GM06990 (cell line): ENCODE results near the gene DDX42.

Experiments used
- DNase-seq: peaks from one replicate; pipeline ENCODE4 v3.0.0-alpha.2; 2011; ENCODE audit not compliant: insufficient read length; ENCODE audit errors: extremely low read depth
- H3K27me3 ChIP-seq: replicated peaks from 2 replicates; pipeline ENCODE4 v1.6.0; 2011; ENCODE audit warnings: low read length; ENCODE audit not compliant: control insufficient read depth, insufficient read depth
- H3K36me3 ChIP-seq: 2 replicates; pipeline ENCODE4 v1.5.1; 2011; ENCODE audit warnings: low read length; ENCODE audit not compliant: control insufficient read depth, insufficient read depth
- H3K4me3 ChIP-seq: replicated peaks from 2 replicates; pipeline ENCODE4 v1.5.1; 2011; ENCODE audit warnings: low read depth, mild to moderate bottlenecking, control low read depth, low read length
- TF ChIP-seq, protein P1 (sequence below): IDR thresholded peaks from 2 replicates; pipeline ENCODE4 v1.5.1; 2011; ENCODE audit warnings: low read length, control low read depth, mild to moderate bottlenecking, inconsistent platforms; ENCODE audit not compliant: insufficient read depth, poor library complexity, severe bottlenecking

Gene DDX42

DNA sequence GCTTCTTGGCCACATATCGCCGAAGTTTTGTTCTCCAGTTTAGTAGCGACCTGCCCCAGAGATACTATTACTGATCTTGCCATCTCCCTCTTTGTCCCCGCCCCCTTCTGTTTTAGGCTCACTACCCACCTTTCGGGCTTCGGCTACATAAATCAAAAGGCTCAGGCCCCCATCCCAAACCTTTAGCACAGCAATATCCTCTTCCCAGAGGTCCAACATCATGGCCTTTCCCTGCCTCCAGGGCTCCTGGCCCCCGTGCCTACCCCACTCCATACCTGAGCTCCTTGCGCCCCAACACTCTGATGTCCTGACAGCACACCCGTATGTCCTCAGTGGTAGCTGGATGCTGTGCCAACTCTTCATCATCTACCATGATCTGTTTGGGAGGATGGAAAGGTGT lies 50.4 kb downstream of the DDX42 start:
- no peak overlapping the region for H3K4me3 ChIP-seq
- peaks cover 39% of the 10 kb centered on the region for H3K36me3 ChIP-seq
- TF ChIP-seq, protein P1, sequence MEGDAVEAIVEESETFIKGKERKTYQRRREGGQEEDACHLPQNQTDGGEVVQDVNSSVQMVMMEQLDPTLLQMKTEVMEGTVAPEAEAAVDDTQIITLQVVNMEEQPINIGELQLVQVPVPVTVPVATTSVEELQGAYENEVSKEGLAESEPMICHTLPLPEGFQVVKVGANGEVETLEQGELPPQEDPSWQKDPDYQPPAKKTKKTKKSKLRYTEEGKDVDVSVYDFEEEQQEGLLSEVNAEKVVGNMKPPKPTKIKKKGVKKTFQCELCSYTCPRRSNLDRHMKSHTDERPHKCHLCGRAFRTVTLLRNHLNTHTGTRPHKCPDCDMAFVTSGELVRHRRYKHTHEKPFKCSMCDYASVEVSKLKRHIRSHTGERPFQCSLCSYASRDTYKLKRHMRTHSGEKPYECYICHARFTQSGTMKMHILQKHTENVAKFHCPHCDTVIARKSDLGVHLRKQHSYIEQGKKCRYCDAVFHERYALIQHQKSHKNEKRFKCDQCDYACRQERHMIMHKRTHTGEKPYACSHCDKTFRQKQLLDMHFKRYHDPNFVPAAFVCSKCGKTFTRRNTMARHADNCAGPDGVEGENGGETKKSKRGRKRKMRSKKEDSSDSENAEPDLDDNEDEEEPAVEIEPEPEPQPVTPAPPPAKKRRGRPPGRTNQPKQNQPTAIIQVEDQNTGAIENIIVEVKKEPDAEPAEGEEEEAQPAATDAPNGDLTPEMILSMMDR: no peak
- no peak for DNase-seq
- no peaks in the 10 kb centered on the region for H3K27me3 ChIP-seq

DNA sequence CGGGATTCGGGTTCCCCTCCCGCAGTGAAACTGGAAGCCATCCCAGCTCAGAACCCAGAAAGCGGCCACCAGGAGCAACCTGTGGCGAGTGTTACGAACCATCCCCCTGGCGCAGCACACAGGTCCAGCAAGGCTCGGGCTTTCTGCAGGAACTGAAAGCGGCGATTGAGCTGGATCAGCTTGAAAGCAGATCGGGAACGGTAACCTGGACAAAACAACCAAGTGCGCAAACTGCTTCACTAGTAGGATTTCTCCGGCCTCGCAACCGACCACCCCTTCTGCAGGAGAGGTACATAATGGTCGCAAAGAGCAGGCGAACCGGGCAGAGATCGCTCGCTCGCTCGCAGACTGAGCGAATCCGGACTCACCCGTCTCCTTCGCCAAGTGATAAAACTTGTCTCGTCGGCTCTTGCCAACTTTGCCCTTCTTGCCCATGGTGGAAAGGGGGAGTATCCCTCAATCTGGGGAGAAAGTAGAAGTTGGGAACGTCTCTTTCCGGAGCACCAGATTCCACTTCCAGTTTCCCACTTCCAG lies 52.6 kb downstream of the DDX42 start:
- TF ChIP-seq, protein P1: no peak
- H3K36me3 ChIP-seq: peaks cover 48% of the 10 kb centered on the region
- no peaks in the 10 kb centered on the region for H3K27me3 ChIP-seq
- peak overlapping the region; percentile 84 for H3K4me3 ChIP-seq
- DNase-seq: peak; percentile 79

DNA sequence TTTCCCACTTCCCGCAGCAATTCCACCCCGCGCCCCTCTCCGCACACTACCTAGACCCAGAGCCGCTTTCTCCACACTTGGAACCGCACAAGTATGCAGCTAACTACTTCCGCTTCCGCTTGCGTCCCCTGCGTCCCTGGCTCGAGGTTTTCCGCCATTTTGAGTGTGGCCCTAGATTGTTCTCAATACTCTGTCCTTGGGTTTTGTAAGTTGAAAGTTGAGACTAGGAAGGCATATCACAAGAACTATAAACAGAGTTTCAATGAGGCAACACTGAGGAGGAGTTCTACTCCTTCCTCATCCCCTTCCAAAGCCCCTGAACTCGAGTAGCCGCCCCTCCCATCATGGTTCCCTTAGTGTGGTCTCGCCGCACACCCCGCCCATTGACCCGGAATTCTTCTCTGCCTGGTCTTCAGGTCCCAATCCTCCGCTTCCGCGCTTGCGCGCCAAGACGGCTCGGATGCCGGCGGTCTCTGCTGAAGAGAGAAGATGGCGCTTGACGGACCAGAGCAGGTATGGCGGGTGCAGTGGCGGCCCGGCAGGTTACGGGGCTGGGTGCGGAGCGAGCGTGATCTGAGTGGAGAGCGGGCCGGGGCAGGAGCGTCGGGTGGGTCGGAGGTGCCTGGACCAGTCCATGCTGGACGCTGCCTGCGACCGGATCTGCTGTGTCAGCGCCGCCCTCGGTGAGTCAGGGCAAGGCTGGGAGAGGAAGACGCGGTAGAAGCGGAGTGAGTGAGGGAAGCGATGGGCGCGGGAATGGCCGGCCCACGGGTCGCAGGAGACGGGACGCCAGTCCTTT lies 53.2 kb downstream of the DDX42 start, which contains the start of the genes FTSJ3 and PSMC5:
Gene FTSJ3, minus strand, starts transcription at position 662 of the 799 bp plus-strand sequence. CDS start 761 bp downstream, outside the sequence.
Gene PSMC5, plus strand, starts transcription at position 430 of the 799 bp plus-strand sequence. Its CDS starts 60 bp downstream, at position 490.
- no peaks in the 10 kb centered on the region for H3K27me3 ChIP-seq
- TF ChIP-seq, protein P1: peak; percentile 78
- H3K36me3 ChIP-seq: peaks cover 51% of the 10 kb centered on the region
- peak within 1 kb of the TSS; percentile 84 for H3K4me3 ChIP-seq
- DNase-seq: peak; percentile 95

DNA sequence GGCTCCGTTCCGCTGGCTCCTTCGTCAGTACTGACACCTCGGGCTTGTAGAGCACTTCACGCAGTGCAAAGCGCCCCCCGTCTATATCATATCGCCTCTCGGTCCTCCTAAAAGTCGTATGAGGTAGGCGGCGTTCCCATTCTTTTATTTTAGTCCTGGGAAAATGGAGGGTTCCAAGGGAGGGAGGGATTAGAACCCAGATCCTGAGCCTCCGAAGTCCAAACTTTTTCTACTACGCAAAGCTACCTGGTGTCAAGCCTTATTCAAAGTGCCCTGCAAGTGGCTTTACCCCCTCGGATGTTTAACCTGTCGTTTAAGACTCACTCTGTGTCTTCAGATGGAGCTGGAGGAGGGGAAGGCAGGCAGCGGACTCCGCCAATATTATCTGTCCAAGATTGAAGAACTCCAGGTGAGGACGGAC lies 53.8 kb downstream of the DDX42 start:
- Histone ChIP-seq H3K4me3 (peak overlapping the region; percentile 84), H3K27me3 (no peaks in the 10 kb centered on the region), H3K36me3 (peaks cover 52% of the 10 kb centered on the region)
- TF ChIP-seq, protein P1: no peak
- DNase-seq: no peak

DNA sequence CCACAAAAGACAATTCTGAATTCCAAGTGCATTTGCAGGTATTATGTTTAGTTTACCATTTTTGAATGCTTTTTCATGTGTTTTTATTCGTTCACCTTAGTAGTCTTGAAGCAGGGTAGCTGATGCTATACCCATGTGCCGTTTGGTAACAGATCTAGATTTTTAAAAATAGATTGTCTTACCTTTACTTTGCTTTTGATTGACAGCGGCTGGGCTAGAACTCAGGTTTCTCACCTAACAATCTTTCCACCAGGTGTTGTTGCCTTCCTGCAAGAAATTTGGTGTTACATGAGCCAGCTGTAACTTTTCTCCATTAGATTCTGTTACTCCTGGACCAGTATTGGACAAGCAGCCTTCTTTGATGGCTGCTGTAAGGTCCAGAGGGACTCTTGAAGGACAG lies 55.0 kb downstream of the DDX42 start:
- TF ChIP-seq, protein P1: no peak
- H3K36me3 ChIP-seq: peaks cover 59% of the 10 kb centered on the region
- no peaks in the 10 kb centered on the region for H3K27me3 ChIP-seq
- H3K4me3 ChIP-seq: no peak overlapping the region; the same call in 1 of the 2 replicates
- no peak for DNase-seq
